Activated naive CD8-positive, alpha-beta T cell treated with anti-CD3 and anti-CD28 coated beads, Interleukin-2, amount 50 U/mL, for 24 hours (primary cell): ENCODE measurements around the gene ARHGAP6.

Experiments
- ATAC-seq: fragments of 150-1000 bp; cut with Tn5 transposase; one replicate; pipeline ENCODE4 v1.10.0; 2021
- DNase-seq: peaks from one replicate; pipeline ENCODE4 v3.0.0; 2021
- H3K27ac Mint-ChIP-seq: one replicate; pipeline ENCODE4 v1.8.0; 2021; ENCODE audit warnings: mild to moderate bottlenecking, mixed read lengths
- H3K27me3 Mint-ChIP-seq: one replicate; pipeline ENCODE4 v1.8.0; 2021; ENCODE audit warnings: mixed read lengths
- H3K36me3 Mint-ChIP-seq: one replicate; pipeline ENCODE4 v1.8.0; 2021; ENCODE audit warnings: low read depth, mixed read lengths
- H3K4me1 Mint-ChIP-seq: one replicate; pipeline ENCODE4 v1.8.0; 2021; ENCODE audit warnings: mixed read lengths
- H3K4me3 Mint-ChIP-seq: one replicate; pipeline ENCODE4 v1.8.0; 2021; ENCODE audit warnings: mild to moderate bottlenecking, moderate library complexity, mixed read lengths
- H3K9me3 Mint-ChIP-seq: one replicate; pipeline ENCODE4 v1.8.0; 2021; ENCODE audit warnings: mixed read lengths

The ARHGAP6 gene

DNA sequence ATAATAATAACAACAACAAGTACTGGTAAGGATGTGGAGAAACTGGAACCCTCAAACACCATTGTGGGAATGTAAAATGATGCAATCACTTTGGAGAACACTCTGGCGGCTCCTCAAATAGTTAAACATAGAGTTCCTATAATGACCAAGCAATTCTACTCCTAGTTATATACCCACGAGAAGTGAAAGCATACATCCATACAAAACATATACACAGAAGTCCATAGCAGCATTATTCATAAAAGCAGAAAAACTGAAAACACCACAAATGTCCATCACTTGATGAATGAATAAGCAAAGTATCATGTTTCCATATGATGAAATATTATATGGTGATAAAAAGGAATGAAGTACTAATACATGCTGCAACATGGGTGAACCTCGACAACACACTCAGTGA, 255.8 kb downstream of the ARHGAP6 start:
- no peaks in the 10 kb centered on the region for H3K4me1 Mint-ChIP-seq
- no peak for DNase-seq
- no peaks in the 10 kb centered on the region for H3K27me3 Mint-ChIP-seq
- H3K36me3 Mint-ChIP-seq = no peaks in the 10 kb centered on the region
- no peaks in the 10 kb centered on the region for H3K9me3 Mint-ChIP-seq
- no peak overlapping the region for H3K27ac Mint-ChIP-seq
- H3K4me3 Mint-ChIP-seq = no peak overlapping the region
- no peak for ATAC-seq

DNA sequence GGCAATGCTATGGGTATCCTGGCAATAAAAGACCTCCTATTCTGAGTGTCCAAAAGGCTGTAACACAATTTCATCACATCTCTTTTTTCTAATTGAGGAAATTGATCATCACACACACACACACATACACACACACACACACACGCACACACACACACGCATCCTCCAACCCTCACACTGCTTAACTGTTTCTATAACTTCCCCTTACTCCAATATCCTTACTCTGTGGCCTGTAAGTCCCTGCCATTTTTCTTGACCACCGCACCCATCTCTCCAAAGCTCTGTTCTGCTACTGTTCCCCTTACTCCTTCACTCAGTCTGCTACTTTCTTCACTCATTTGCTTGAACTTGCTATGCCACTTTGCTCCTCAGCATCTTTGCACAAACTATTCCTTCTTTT, 256.9 kb downstream of the ARHGAP6 start:
- DNase-seq = no peak
- no peak overlapping the region for H3K27ac Mint-ChIP-seq
- H3K4me3 Mint-ChIP-seq = no peak overlapping the region
- no peaks in the 10 kb centered on the region for H3K27me3 Mint-ChIP-seq
- H3K36me3 Mint-ChIP-seq = no peaks in the 10 kb centered on the region
- no peaks in the 10 kb centered on the region for H3K4me1 Mint-ChIP-seq
- ATAC-seq = no peak
- H3K9me3 Mint-ChIP-seq = no peaks in the 10 kb centered on the region

DNA sequence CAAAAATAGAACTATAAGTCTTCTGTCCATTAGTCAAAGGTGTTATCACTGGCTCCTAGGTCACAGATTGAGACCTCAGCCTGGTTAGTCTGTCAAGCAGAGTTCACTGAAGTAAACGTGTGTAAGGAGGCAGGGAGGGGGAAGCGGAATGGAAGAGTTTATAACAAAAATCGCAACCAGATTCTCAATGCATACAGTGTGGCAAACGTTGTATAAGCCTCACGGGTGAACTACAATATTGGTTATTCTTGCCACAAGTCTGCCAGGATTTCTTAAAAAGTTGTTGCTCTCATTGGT, 257.7 kb downstream of the ARHGAP6 start:
- H3K27ac Mint-ChIP-seq = no peak overlapping the region
- H3K4me1 Mint-ChIP-seq = no peaks in the 10 kb centered on the region
- ATAC-seq = no peak
- no peak overlapping the region for H3K4me3 Mint-ChIP-seq
- H3K27me3 Mint-ChIP-seq = no peaks in the 10 kb centered on the region
- DNase-seq = no peak
- H3K9me3 Mint-ChIP-seq = no peaks in the 10 kb centered on the region
- no peaks in the 10 kb centered on the region for H3K36me3 Mint-ChIP-seq

DNA sequence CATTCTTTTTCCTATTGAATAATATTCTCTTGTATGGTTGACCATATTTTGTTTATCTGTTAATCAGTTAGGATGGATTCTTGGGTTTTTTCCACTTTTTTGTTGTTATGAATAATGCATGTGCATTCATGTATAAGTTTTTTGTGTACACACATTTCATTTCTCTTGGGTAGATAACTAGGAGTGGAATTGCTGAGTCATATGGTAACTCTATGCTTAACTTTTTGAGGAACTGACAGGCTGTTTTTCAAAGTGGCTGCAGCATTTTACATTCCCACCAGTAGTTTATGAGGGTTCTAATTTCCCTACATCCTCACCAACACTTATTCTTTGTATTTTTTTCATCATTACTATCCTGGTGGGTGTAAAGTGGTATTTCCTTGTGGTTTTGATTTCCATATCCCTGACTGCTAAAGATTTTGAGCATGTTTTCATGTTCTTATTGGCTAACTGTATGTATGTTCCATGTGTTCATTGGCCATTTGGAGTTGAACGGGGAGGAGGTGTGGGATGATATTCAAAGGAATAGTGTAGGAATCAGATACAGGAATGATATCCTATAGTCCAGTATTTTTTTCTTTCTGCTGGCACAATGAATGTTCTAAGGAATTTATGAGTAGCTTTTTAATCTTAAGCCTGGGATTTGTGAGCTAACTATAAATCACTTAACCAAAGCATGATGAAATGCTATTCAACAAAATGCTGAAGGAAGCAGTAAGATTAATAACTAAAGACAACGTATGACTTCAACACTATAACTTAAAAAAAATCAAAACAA, 258.2 kb downstream of the ARHGAP6 start:
- no peak for ATAC-seq
- Mint-ChIP-seq H3K4me3 (no peak overlapping the region), H3K27me3 (no peaks in the 10 kb centered on the region), H3K27ac (no peak overlapping the region), H3K36me3 (no peaks in the 10 kb centered on the region), H3K9me3 (no peaks in the 10 kb centered on the region), H3K4me1 (no peaks in the 10 kb centered on the region)
- no peak for DNase-seq

DNA sequence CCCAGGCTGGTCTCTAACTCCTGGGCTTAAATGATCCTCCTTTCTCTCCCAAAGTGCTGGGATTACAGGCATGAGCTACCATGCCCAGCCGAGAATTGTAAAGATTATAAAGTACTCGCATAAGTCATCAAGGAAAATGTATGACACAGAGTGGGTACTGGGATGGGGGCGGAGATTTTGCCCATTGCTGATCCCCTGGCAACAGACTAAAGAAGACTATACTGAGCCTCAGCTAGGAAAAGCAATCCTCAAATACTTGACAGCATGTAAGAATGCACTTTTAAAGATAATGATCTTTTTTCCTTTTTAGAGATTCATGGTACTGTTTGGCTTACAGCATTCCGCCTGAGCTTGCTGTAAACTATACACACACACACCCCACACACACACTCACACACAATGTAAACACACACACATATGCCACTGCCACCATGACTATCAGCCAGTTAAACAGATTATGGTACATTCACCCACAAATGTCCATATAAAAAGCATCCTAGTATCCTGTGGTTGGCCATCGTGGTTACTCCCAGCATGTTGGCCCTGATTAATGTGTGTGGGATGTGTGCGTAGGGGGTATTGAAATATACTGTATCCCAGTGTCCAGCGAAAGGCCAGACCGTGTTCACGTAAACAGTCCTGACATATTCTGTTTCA, 259.5 kb downstream of the ARHGAP6 start:
- Mint-ChIP-seq H3K27me3 (no peaks in the 10 kb centered on the region), H3K9me3 (no peaks in the 10 kb centered on the region), H3K27ac (no peak overlapping the region), H3K4me3 (no peak overlapping the region), H3K4me1 (no peaks in the 10 kb centered on the region), H3K36me3 (no peaks in the 10 kb centered on the region)
- ATAC-seq (no peak), DNase-seq (no peak)

DNA sequence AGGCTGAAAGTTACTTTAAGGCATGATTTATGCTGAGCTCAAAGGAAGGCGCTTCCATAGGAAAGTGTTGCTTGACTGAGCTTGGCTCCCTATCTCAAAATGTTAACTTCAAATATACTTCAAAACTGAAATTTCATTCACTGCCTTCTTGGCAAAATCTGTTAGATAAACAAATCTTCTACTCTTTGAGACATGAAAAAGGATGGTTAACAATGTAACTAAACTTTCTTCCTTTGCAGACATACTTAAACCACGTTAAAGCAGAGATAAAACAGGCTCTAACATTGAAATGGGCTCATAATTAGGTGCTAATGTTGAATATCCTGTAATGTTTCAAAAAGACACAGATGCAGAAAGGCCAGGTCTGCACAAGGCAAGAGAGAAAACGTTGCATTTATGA, 262.1 kb downstream of the ARHGAP6 start:
- H3K9me3 Mint-ChIP-seq = no peaks in the 10 kb centered on the region
- H3K4me3 Mint-ChIP-seq = no peak overlapping the region
- ATAC-seq (no peak), DNase-seq (no peak)
- H3K36me3 Mint-ChIP-seq = no peaks in the 10 kb centered on the region
- no peak overlapping the region for H3K27ac Mint-ChIP-seq
- no peaks in the 10 kb centered on the region for H3K4me1 Mint-ChIP-seq
- H3K27me3 Mint-ChIP-seq = no peaks in the 10 kb centered on the region

DNA sequence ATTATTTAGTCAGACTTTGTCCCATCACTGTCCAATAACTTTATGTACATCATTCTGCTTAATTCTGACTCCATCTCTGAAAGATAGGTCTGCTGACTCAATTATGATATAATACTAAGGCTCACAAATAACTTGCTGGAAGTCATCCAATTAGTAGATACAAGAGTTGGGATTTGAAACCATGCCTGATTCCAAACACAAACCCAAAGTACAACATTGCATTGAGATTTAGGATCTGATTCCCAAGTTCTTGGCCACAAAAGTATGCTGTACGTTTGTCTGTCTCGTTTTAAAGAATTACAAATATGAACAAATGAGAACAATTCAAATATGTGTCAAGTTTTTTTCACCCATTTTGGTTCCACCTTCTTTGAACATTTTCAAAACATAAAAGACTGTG, 263.8 kb downstream of the ARHGAP6 start:
- no peaks in the 10 kb centered on the region for H3K27me3 Mint-ChIP-seq
- H3K27ac Mint-ChIP-seq = no peak overlapping the region
- ATAC-seq (no peak), DNase-seq (no peak)
- no peak overlapping the region for H3K4me3 Mint-ChIP-seq
- H3K4me1 Mint-ChIP-seq = no peaks in the 10 kb centered on the region
- no peaks in the 10 kb centered on the region for H3K9me3 Mint-ChIP-seq
- H3K36me3 Mint-ChIP-seq = no peaks in the 10 kb centered on the region

DNA sequence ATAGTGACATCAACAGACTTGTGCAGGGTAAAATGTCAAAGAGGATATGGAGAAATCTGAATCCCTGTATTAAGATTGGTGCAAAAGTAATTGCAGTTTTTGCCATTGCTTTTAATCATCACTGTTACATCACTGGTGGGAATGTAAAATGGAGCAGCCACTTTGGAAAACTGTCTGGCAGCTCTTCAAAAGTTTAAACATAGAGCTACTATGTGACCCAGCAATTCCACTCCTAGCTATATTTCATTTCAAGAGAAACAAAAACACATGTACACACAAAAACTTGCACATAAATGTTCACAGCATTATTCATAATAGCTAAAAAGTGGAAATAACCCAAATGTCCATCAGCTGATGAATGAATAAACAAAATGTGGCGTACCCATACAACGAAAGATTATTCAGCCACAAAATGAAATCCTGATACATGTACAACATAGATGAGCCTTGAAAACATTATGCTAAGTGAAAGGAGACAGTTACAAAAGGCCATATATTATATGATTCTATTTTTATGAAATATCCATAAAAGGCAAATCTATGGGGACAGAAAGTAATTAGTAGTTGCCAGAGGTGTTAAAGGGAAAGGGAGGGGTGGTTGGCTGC, 266.1 kb downstream of the ARHGAP6 start:
- DNase-seq (no peak), ATAC-seq (no peak)
- H3K4me1 Mint-ChIP-seq = no peaks in the 10 kb centered on the region
- no peaks in the 10 kb centered on the region for H3K36me3 Mint-ChIP-seq
- no peak overlapping the region for H3K4me3 Mint-ChIP-seq
- no peaks in the 10 kb centered on the region for H3K9me3 Mint-ChIP-seq
- no peaks in the 10 kb centered on the region for H3K27me3 Mint-ChIP-seq
- H3K27ac Mint-ChIP-seq = no peak overlapping the region

DNA sequence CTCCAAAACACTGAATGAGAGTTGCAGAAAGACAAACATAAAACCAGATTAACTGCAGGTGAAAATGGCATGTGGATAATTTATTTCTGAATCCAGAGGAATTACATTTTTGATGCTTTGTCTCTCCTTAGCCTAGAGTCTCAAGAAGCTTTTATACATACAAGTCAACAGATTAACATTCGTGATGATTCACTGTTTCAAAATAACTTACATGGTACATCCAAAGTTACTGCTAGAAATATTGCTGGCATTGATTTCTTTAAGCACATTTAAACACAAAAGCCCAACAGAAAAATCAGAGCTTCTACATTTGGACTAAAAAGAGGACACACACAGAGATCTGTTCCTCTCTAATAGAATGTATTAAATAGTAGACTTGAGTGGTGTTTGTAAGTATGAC, 266.9 kb downstream of the ARHGAP6 start:
- Mint-ChIP-seq H3K9me3 (no peaks in the 10 kb centered on the region), H3K27me3 (no peaks in the 10 kb centered on the region), H3K4me1 (no peaks in the 10 kb centered on the region), H3K27ac (no peak overlapping the region), H3K4me3 (no peak overlapping the region), H3K36me3 (no peaks in the 10 kb centered on the region)
- no peak for ATAC-seq
- no peak for DNase-seq

DNA sequence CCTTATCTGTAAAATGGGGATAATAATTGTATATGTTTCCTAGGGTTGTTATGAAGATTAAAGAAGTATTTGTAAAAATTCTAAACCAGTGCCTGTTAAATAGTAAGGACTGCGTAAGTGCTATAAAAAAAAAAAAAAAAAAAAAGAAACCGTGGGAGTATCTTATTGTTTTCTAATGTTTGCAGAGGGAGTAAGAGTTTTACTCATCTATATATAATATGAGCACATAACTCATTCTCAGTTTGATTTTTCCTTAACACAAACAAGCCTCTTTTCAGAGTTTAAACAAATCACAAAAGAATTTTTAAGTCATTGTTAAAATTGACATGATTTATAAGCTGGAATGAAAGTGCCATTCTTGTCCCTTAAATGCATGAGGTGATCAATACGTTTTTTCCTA, 267.6 kb downstream of the ARHGAP6 start:
- Mint-ChIP-seq H3K4me3 (no peak overlapping the region), H3K27me3 (no peaks in the 10 kb centered on the region), H3K27ac (no peak overlapping the region), H3K36me3 (no peaks in the 10 kb centered on the region), H3K4me1 (no peaks in the 10 kb centered on the region), H3K9me3 (no peaks in the 10 kb centered on the region)
- ATAC-seq (no peak), DNase-seq (no peak)

DNA sequence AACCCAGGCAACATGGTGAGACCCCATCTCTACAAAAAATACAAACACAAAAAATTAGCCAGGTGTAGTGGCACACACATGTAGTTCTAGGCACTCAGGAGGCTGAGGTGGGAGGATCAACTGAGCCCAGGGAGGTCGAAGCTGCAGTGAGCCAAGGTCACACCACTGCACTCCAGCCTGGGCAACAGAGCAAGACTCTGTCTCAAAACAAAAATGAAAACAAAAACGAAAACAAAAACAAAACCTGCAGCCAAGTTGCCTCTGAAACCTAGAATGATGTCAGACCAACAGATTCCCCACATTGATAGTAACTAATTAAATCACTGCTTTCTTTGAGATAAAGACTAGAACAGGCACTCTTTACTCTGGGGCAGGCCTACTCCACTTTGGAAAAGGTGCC, 268.0 kb downstream of the ARHGAP6 start:
- H3K27ac Mint-ChIP-seq = no peak overlapping the region

DNA sequence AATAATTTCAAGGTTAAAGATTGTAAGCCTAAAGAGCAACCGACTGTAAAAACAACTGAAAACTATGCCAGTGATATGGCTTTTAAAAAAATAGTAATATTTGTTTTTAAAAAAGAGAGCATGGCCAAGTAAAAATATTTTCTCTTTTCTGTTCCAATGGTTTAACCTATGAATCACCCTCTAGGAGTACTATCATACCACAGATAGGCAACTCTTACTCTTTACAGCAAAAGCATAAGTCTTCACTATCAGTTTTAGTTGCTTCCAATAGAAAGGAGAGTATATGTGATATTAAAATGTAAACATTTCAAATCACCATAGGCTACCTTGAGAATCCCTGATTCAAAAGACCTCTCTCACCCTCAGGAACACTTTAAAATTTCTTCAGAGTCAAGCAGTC, 269.9 kb downstream of the ARHGAP6 start:
- Mint-ChIP-seq H3K36me3 (no peaks in the 10 kb centered on the region), H3K27me3 (no peaks in the 10 kb centered on the region), H3K4me3 (no peak overlapping the region), H3K4me1 (no peaks in the 10 kb centered on the region), H3K27ac (no peak overlapping the region), H3K9me3 (no peaks in the 10 kb centered on the region)
- no peak for DNase-seq
- ATAC-seq = no peak

More for the DNA sequence above, 268.0 kb downstream of the ARHGAP6 start:
- Mint-ChIP-seq H3K36me3 (no peaks in the 10 kb centered on the region), H3K27me3 (no peaks in the 10 kb centered on the region), H3K4me1 (no peaks in the 10 kb centered on the region), H3K4me3 (no peak overlapping the region), H3K9me3 (no peaks in the 10 kb centered on the region)
- ATAC-seq = no peak
- DNase-seq = no peak

DNA sequence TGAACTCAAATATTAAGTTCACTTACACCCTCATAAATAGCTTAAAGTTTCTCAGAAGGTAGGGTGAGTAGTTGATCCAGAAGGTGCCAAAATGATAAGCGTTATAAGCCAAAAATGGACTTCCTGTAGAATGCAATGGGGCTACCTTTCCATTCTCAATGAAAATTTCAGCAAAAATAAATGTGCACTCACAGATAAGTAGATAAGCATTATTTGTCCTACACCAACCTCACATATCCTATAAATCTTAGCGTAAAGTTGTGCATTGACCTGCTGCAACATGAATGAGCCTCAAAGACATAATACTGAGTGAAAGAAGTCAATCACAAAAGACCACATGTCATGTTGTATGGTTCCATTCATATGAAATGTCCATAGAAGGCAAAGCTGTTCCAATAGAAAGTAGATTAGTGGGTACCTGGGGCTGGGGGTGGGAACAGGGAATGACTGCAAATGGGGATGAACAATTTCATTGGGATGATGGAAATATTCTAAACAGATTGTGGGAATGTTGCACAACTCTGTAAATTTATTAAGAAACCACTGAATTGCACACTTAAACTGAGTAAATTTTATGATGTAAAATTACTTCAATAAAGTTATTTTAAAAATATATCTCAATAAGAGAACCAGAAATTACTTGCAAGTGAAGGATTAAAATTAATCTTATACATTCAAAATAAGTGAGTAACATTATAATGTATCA, 271.6 kb downstream of the ARHGAP6 start:
- Mint-ChIP-seq H3K4me3 (no peak overlapping the region), H3K27me3 (no peaks in the 10 kb centered on the region), H3K27ac (no peak overlapping the region), H3K4me1 (no peaks in the 10 kb centered on the region), H3K36me3 (no peaks in the 10 kb centered on the region), H3K9me3 (no peaks in the 10 kb centered on the region)
- ATAC-seq (no peak), DNase-seq (no peak)

DNA sequence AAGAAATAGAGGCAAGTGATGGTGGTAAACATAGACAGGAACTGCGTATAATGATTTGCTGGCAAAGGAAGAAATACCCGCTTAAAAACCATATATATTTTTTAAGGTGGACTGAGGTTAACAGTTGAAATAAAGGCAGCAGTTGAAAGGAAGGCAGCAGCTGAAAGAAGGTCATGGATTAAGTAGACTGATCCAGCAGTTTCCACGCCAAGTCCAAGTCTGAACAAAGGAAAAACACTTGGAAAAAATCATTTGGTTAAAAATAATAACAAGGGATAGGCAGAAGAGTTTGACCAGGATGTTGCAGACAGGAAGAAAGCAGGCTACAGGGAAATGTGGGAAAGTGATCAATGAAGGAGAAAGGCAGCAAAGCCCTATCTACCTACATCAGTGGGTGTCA, 278.9 kb downstream of the ARHGAP6 start:
- Mint-ChIP-seq H3K27me3 (no peaks in the 10 kb centered on the region), H3K27ac (no peak overlapping the region), H3K9me3 (no peaks in the 10 kb centered on the region), H3K4me3 (no peak overlapping the region), H3K36me3 (no peaks in the 10 kb centered on the region), H3K4me1 (no peaks in the 10 kb centered on the region)
- ATAC-seq = no peak
- DNase-seq = no peak

DNA sequence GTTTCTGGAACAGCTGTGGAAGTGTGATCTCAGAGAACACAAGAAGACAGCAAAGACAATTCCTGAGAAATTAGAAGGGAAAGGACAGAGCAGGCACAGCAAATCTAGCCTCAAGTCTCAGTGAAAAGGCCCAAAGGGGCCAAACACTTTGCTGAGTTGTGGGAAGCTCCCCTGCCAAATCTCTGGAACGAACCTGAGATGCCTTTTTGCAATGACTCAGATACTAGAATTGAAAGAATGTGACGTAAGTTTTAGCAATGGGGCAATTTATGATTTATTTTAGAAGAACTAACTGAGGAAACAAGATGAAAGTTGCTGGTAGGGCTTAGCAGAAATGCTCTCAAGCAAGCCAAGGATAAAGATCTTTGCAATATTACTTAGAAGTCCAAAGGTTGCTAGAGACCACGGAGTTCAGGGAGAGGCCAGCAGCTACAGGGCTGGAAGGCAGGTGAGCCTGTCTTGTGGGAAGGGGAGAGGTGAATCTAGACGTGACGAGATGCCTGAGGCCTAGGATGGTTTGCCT, 279.7 kb downstream of the ARHGAP6 start:
- no peaks in the 10 kb centered on the region for H3K9me3 Mint-ChIP-seq
- no peaks in the 10 kb centered on the region for H3K27me3 Mint-ChIP-seq
- ATAC-seq (no peak), DNase-seq (no peak)
- H3K36me3 Mint-ChIP-seq = no peaks in the 10 kb centered on the region
- H3K27ac Mint-ChIP-seq = no peak overlapping the region
- no peak overlapping the region for H3K4me3 Mint-ChIP-seq
- no peaks in the 10 kb centered on the region for H3K4me1 Mint-ChIP-seq
